ENCODE results near the gene POLR3G. TPM values are rescaled to one million over a fixed set of nuclear protein-coding genes. Genes with fewer than 3 reads are reported as not detected.

POLR3G gene, protein sequence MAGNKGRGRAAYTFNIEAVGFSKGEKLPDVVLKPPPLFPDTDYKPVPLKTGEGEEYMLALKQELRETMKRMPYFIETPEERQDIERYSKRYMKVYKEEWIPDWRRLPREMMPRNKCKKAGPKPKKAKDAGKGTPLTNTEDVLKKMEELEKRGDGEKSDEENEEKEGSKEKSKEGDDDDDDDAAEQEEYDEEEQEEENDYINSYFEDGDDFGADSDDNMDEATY
- total RNA-seq, result 2.2 TPM

DNA sequence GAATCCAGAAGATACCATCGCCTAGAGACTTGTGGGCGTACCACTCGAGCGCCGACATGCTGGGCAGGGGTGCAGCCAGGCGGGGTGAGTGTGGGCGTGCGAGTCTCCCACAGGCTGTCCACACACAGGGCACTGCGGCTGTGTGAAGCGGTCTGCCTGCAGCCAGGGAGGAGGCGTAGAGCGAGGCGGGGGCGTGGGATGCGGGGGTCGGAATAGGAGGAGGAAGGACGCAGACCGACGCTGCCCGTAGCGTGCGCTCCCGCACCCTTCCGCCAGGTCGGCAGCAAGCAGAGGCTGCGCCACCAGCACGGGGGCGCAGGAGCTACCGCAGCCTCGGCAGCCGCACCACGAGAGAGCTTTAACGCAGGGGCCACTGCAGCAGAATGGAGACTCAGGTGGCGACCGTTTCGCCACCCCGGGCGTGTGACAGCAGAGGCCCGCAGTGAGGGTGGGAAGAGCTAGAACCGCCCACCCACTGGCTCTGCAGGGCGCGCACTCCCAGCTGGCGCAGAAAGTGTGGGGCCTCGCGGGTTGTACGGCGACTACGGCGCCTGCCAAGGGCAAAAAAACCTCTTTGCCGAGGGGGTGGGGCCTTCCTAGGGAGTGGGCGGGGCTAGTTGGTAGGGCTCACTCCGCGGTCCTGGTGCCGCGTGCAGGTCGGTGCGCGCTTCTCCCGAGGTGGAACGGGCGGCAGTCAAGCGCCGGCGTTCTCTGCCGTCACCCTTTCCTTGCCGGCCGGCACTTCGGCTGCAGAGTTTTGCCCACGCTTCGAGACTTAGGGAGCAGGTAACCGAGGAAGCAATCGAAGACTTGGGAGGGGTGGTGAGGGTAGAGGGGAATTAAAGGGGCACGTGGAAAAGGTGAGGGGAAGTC lies at the start of gene POLR3G, which contains the start of gene MBLAC2:
Gene POLR3G, plus strand, starts transcription at position 630 of the 873 bp plus-strand sequence. CDS start 10,704 bp downstream, outside the sequence.
Gene MBLAC2, minus strand, starts transcription at position 537 of the 873 bp plus-strand sequence. Its CDS starts 479 bp downstream, at position 58.
- peak; percentile 88 for ATAC-seq

DNA sequence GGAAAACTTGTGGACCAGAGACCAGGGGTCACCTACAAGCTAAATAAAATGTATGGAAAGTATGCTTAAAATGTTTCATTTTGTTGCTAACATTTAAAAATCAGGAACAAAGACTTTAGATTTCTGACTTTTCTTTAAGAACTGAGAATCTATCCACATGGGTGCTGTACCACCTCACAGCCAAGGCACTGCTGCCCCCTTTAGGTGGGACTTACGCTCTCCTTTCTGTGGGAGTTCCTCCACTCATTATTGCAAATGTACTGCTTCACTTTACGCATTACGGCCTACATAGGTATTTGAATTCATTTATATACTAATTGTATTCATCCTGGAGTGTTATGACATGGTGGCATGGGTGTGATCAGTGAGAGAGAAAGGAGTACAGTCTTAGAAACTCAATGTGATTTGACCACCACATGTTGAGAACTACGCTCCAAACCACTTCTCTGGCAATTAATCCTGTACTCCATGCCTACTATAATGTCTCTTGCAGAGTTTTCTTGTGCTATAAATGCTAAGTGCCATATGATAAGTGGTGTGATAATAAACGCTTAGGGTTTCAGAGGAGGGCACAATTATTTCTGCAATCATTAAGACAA lies 40.4 kb upstream of the POLR3G start:
- peak; percentile 64 for ATAC-seq
- DNase-seq (ENCODE audit: low spot score), result no peak

More for the DNA sequence above, at the start of gene POLR3G, which contains the start of gene MBLAC2:
- peak; percentile 96 for DNase-seq (ENCODE audit: low spot score)

DNA sequence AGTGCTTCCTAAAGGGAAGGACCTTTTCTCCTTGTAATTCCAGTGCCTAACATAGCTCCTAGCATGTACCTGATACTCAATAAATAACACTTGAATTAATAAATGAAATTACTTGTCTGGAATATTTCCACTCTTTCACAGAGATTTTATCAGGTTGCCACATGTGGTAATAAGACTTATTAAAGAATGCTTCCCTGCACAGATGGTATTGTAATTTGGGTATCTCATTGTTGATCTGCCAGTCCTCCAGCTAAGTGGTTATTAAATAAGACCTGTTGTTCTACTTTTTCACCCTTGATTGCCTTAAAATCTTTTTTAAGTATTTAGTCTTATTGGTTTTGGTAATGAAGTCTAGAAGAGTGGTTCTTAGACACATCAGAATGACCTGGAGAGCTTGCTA lies 37.0 kb upstream of the POLR3G start:
- DNase-seq (ENCODE audit: low spot score), result no peak

DNA sequence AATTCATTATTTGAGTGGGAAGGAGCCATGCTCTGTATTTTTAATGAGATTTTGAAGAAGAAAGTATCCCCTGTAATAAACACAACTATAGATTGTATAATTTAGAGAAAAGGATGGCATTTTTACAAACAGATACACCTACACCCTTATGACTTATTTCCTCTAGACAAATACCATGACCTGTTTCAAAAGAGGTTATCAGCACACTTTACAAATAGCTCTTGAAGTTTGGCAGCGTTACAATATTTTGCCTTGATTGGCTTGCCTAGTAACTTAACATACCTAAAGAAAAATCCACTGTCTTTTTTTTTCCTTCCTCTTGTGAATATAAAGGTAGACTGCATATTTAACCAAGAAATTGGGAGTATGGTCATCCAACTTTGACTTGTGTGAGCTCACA lies 36.6 kb upstream of the POLR3G start:
- ATAC-seq (peak; percentile 87), DNase-seq (ENCODE audit: low spot score) (no peak)

More for the DNA sequence above, 37.0 kb upstream of the POLR3G start:
- no peak for ATAC-seq

DNA sequence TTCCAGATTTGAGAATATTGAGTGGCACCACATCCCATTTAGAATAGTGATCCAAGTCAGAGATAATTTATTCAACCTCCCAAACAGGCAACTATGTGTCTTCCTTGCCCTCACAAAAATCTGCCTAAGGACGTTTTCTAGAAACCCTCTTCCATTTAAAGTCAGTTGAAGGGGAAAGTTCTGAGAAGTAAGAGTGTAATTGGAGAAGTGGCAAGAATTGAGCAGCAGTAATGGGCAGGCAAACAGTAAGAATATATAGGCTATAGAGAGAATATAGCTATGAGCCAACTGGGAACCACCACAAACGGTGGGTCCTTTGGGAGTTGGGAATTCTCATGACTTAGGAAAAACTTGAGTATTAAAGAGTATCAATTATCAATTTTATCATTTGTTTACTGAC lies 34.0 kb upstream of the POLR3G start:
- DNase-seq (ENCODE audit: low spot score) (no peak), ATAC-seq (no peak)

DNA sequence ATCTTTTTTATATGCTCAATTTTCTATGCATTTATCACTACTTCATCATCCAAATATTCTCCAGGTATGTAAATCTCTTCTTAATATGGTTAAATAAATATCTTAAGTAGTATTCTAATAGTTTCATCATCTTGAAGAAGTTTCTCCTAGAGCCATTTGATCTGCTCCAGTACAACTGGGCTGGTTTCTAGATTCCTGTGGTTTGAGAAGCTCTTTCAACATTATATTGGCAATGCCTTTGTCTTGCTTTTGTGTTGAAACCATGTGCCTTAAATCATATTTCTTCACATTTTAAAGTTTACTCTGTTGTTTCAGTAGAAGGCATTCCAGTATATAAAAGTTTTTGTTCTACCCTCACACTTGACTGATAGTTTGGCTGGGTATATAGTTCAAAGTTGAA lies 27.7 kb upstream of the POLR3G start:
- ATAC-seq, result no peak

DNA sequence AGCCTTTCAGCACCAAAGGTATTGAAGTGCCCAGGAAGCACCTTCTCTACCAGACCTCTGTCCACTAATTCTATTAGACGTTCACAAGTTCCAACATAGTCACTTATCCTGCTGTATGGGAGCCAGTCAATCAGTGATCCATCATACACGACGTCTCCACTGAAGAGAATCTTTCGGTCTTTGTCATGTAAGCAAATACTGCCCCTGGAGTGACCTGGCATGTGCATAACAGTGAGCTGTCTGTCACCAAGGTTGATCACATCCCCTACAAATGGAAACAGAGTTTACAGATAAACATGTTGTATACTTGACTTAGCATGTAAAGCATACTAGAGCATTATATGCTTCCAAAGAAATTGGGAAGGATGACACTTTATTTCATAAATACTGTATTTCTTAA lies 13.4 kb upstream of the POLR3G start:
- ATAC-seq (no peak), DNase-seq (ENCODE audit: low spot score) (no peak)

More for the DNA sequence above, 27.7 kb upstream of the POLR3G start:
- no peak for DNase-seq (ENCODE audit: low spot score)

DNA sequence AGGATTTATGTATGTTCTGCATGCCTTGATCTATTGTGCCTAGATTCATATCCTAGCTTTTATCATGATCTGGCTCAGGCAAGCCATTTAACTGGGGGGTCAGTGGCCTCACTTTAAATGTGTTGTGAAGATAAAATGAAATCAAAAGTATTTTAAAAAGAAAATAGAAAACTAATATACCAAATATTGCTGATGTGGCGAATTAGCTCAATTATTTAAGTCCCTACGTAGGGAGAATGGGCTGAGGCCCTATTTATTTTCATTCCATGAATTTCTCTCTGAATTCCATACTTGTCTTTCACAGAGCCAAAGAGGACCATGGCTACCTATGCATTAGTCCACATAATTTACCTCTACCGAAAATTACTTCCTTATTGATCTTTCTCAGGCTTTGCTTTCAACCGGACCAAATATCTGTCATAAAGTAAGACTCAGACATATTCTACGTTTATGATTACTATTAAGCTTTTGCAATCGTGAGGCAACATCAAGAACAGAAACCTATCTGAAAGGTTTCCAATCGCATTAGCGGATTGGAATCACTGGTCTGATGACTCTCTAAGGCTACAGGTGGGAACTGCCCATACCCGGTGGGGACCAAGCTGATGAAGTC lies 1.8 kb upstream of the POLR3G start:
- no peak for DNase-seq (ENCODE audit: low spot score)
- ATAC-seq, result no peak

DNA sequence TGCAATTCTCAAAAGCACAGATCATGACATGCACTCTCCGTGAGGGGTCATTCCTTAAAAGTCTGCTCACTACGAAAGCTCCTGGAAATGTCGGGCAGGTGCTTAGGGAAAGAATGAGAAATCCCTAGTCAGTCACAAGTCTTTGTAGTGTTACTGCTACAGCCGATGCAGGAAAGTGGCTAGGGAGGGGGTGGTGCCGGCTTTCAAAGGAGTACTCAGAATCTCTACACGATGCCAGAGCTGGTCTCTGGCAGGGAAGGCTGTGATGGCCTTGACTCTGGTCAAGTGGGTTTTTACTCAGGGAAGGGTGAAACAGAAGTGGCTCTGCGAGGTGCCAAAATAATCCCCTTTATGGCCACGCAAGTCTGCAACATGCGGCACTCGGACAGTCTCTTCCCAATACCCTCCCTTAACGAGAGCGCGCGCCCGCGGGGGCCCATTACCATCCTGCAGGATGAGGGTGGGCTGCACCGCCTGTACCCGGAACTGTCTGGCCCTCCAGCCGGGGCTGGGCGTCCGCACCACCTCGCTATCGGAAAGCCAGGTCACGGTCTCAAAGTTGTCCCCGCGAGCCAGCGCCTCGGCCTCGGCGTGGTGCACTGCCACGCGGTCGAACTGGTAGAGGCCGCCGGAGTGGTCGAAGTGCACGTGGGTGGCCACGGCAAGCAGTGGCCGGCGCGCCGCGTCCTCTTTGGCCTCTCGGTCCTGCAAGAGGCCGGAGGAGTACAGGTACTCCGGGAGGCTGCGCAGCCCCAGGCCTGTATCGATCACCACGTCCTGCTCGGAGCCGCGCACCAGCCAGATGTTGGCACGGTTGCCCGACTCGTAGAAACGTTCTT lies 1.0 kb upstream of the POLR3G start:
- DNase-seq (ENCODE audit: low spot score) (no peak), ATAC-seq (peak; percentile 61)

DNA sequence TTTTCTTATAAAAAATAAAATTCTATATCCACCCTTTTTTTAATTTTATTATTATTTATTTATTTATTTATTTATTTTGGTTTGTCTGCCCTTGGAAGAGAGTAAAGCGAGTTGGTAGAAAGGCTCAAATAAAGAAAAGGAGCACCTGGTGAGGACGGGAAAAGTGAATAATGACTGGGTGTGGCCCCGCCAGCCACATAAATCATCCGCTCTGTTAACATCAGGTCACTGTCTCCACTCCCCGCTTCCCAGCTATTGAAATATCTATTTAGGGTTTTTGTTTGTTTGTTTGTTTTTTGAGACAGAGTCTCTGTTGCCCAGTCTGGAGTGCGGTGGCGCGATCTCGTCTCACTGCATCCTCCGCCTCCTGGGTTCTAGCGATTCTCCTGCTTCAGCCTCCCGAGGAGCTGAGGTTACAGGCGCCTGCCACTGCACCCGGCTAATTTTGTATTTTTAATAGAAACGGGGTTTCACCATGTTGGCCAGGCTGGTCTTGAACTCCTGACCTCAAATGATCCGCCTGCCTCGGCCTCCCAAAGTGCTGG lies 844 bp downstream of the POLR3G start:
- ATAC-seq (no peak), DNase-seq (ENCODE audit: low spot score) (no peak)

DNA sequence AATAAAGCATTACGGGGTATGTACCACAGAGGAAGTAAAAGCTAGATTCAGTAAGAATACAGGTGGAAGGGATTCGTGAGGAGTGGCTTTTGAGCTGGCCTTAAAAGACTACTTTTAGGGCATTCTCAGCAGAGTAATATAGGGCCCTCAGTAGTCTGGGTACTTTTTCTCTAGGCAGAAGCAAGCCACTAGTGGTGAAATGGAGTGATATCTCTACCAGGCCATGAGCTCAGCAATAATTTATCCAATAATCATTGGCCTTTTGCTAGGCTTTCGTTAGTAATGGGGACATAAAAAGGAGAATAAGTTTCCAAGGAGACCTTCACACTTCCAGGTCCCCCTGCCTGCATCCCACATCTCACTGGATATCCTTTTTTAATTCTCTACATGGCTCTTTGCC lies 1.7 kb downstream of the POLR3G start:
- no peak for DNase-seq (ENCODE audit: low spot score)
- no peak for ATAC-seq

DNA sequence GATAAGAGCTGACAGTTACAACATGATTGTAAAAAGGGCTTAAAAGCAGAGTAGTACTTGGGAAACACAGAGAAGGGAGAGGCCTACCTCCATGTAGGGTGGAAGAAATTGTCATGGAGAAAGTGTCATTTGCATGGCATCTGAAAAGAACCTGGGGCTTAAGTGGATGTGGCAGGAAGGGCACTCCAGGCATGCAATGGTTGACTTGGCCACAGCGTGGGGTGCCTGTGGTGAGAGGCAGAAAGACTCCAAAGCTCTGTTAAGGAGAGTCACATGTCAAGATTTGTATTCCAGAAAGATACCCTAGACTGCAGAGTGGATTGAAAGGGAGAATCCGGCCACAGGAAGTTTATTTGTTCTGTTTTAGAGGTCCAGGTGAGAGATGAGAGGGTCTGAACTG lies 2.4 kb downstream of the POLR3G start:
- DNase-seq (ENCODE audit: low spot score) (no peak), ATAC-seq (no peak)

DNA sequence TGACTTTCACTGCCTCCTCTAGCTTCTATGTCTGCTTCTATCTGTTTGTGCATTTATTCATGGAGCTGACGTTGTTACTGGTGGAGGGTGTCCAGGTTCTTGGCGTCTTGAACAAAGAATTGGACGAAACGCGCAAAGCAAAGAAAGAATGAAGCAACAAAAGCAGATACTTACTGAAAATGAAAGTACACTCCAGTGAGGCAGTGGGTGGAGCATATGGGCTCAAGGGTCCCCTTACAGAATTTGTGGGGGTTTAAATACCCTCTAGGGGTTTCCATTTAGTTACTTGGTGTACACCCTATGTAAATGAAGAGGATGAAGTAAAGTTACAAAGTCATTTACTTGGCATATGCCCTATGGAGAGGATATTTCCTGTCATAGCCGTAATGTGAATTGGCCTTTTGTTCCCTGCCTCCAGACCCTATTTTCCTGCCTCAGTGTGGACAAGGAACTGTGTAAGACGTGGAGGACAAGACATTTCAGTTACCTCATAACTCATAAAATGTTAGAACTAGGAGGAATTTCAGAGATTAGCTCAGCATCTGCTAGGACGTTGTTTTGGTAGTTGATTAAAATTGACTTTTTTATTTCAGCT lies 3.1 kb downstream of the POLR3G start:
- ATAC-seq (no peak), DNase-seq (ENCODE audit: low spot score) (no peak)

DNA sequence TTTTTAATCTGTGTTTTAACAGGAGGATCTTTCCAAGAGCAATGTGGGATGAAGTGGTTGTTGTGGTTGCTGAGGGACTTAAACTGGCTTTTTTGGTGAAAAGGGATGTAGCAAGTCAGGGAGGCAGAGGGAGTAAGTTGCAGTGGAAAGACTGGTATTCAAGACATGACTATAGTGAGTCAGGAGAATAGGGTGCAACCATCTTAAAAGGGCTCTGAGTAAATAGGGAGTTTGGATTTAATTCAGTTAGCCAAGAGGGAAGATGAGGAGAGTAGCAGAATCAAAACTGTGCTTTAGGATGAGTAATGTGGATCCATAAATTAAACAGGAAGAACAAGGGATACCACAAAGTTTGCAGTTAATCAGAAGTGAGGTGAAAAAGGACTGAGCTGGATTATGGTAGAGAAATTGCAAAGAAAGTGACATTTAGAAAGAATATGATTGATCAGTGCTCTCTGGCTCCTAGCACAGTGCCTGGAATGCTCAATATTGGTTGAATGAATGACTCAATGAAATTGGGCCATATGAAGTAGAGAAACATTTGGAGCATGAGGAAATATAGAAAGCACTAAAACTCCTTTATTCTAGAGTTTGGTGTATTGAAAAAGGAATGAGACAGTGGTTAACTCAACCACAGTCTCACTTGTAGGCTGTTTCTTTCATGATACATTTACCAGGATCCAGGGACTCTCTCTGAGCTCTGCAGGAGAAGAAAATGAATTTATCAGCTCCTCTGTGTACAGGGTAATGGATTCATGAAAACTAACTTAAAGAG lies 5.1 kb downstream of the POLR3G start:
- DNase-seq (ENCODE audit: low spot score), result no peak
- no peak for ATAC-seq

DNA sequence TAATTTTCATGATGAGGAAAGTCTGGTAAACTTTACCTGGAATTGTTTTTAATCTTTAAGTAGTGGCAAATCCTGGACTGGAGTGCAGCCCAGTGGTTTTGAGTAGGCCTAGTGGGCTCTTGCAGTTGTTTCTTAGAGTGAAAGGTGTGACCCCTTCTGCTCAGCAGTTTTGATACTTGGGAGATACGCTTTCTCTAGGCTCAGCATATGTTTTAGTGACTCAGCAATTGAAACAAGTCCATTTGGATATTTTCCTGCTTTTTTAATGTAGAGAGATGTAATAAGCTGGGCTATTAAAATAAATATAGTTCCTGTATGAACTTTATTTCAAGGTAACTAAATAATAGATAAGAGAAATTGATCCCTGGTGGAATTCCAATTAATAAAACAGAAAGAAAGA lies 6.0 kb downstream of the POLR3G start:
- no peak for DNase-seq (ENCODE audit: low spot score)
- ATAC-seq, result no peak

DNA sequence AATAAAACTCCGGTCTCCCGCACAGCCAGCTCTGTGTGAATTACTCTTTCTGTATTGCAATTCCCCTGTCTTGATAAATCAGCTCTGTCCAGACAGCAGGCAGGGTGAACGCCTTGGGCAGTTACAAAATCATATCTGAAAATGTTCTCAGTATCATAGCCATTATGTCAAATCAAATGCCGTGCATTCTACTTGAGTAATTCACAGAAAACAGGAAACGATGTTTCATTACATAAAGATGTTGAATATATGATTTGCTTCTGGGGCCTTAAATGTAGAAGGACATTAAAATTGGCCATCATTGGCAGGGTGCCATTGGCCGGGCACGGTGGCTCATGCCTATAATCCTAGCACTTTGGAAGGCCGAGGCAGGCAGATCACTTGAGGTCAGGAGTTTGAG lies 8.5 kb downstream of the POLR3G start:
- DNase-seq (ENCODE audit: low spot score) (no peak), ATAC-seq (no peak)

DNA sequence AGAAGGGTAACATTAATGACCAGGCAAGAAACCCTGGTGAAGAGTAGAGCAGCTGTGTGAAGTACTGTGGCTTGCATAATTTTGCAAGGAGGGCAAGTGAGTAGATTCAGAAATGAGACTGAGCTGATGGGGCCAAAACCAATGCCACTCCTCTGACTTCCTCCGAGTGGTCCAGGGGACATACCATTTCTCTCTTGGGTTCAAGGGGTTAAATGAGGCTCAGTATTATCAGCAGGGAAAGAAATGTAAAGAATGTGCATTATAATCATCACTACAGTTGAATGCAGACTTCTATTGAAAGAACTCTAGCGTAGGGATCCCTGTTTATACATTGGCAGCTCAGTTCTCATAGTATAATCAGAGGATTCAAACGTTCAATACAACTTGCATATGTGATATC lies 9.9 kb downstream of the POLR3G start:
- no peak for DNase-seq (ENCODE audit: low spot score)
- ATAC-seq, result no peak

DNA sequence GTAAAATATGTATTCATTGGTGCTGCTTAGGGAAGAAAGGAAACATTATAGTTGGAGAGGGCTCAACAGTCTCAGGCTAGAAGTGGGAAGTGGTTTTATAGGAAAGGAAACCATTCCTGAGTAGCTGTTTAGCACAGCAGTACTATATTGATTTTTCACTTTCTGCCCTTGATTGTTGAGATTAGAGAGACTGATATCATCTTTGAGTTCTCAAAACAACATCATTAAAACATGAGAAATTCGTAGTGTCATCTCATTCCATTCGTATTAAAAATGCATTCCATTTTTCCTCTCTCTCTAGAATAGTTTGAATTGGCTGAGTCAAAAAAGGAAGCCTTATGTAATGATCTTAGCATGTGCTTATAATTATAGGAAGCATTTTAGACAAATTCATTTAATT lies 14.1 kb downstream of the POLR3G start:
- DNase-seq (ENCODE audit: low spot score) (no peak), ATAC-seq (no peak)

DNA sequence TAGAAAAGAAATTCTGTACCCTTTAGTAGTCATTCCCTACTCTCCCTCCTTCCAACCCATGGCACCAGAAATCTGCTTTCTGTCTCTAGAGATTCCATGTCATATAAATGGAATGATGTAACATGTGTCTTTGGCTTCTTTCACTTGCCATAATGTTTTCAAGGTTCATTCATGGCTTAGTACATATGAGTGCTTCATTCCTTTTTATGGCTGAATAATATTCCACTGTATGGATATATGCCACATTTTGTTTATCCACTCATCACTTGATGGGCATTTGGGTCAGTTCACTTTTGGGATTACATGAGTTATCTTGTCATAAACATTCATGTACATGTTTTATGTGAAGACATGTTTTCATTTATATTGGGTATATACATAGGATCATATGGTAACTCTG lies 19.4 kb downstream of the POLR3G start:
- no peak for ATAC-seq
- DNase-seq (ENCODE audit: low spot score), result no peak

Data from left lobe of liver (tissue), 2 donors.